ENCODE data around the gene MSX1. TPM values are rescaled to one million over a fixed set of nuclear protein-coding genes. Genes with fewer than 3 reads are reported as not detected.

The MSX1 gene
- total RNA-seq = 10 to 100 TPM in 1 of 6 donors, 1 to 10 TPM in 4, not detected in 1; 1.1 to 16.8 (median 1.8) TPM

- WGBS, 2 donors = 0 to 2% methylated on average over 24 to 38 of the region's 44 CpGs
Observed at GRCh38 chr4:4859325-4859798, at the start of gene MSX1. Gene MSX1, plus strand, starts transcription at chr4:4859665. Its CDS starts 235 bp downstream, at chr4:4859900.

GRCh38 chr4:4810092-4810774 is 49.2 kb upstream of the MSX1 start:
- no peak for DNase-seq
- 81 to 83% methylated on average over 8 of the region's 8 CpGs for WGBS, 2 donors

More at GRCh38 chr4:4859325-4859798, at the start of gene MSX1:
- peaks cover 0 to 7% (median 0%) of the 10 kb centered on the region in 4 donors for H3K36me3 ChIP-seq
- H3K27me3 ChIP-seq = peaks cover 9 to 85% (median 59%) of the 10 kb centered on the region in 4 donors
- H3K9me3 ChIP-seq = no peaks in the 10 kb centered on the region
- peak within 1 kb of the TSS; percentile 57 to 72 (median 70) for H3K4me3 ChIP-seq
- H3K4me1 ChIP-seq = peaks cover 31 to 63% (median 33%) of the 10 kb centered on the region in 4 donors
- TF ChIP-seq CTCF (IDR thresholded peaks at IDR 0.05) = no peak
- TF ChIP-seq POLR2A (IDR thresholded peaks at IDR 0.05) = peak in 2 of 4 donors; percentile 51 to 60
- peak; percentile 32 to 84 for TF ChIP-seq POLR2AphosphoS5 (IDR thresholded peaks at IDR 0.05)
- peak; percentile 79 to 94 for ATAC-seq (ENCODE audit: low FRiP score in 2 of 2)
- H3K27ac ChIP-seq = peak within 1 kb of the TSS; percentile 36 to 83 (median 50)
- peak; percentile 88 to 97 for DNase-seq

DNA sequence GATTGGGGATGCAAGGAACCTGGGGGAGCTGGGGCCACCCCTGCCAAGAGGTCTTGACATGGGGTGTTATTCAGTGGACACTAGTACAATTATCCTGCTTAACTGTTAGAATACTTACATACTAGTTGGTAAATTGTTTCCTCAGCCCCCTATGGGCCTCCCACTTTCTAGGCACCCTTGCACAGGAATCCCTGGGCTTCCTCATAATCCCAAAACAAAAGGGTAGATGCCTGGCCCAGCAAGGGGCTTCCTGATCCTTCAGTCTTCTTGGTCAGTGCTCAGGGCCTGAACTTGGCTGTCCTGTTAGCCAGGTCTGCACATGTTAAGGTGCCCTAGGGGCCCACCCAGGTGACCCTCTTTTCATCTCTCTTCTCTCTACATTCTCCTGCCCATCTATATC is 48.7 kb upstream of the MSX1 start:
- TF ChIP-seq POLR2A (IDR thresholded peaks at IDR 0.05) (no peak), CTCF (IDR thresholded peaks at IDR 0.05) (no peak), POLR2AphosphoS5 (IDR thresholded peaks at IDR 0.05) (no peak)
- Histone ChIP-seq H3K4me3 (no peak overlapping the region), H3K9me3 (peaks cover 0 to 9% (median 0%) of the 10 kb centered on the region in 4 donors), H3K4me1 (no peaks in the 10 kb centered on the region), H3K27me3 (no peaks in the 10 kb centered on the region), H3K27ac (no peak overlapping the region), H3K36me3 (no peaks in the 10 kb centered on the region)
- no peak for DNase-seq
- no peak for ATAC-seq (ENCODE audit: low FRiP score in 2 of 2)

More at GRCh38 chr4:4810092-4810774, 49.2 kb upstream of the MSX1 start:
- Histone ChIP-seq H3K9me3 (peaks cover 0 to 9% (median 0%) of the 10 kb centered on the region in 4 donors), H3K36me3 (no peaks in the 10 kb centered on the region), H3K4me3 (no peak overlapping the region), H3K27me3 (no peaks in the 10 kb centered on the region), H3K27ac (no peak overlapping the region), H3K4me1 (no peaks in the 10 kb centered on the region)
- TF ChIP-seq CTCF (IDR thresholded peaks at IDR 0.05) (no peak), POLR2A (IDR thresholded peaks at IDR 0.05) (no peak), POLR2AphosphoS5 (IDR thresholded peaks at IDR 0.05) (no peak), EP300 (IDR thresholded peaks at IDR 0.05) (no peak)
- no peak for ATAC-seq (ENCODE audit: low FRiP score in 2 of 2)

- Histone ChIP-seq H3K4me1 (no peaks in the 10 kb centered on the region), H3K27me3 (no peaks in the 10 kb centered on the region), H3K9me3 (peaks cover 0 to 9% (median 0%) of the 10 kb centered on the region in 4 donors), H3K36me3 (no peaks in the 10 kb centered on the region), H3K4me3 (no peak overlapping the region), H3K27ac (no peak overlapping the region)
- DNase-seq = no peak
- WGBS, 2 donors = 67 to 68% methylated on average over 4 of the region's 4 CpGs
- no peak for TF ChIP-seq EP300 (IDR thresholded peaks at IDR 0.05)
- no peak for TF ChIP-seq POLR2A (IDR thresholded peaks at IDR 0.05)
- TF ChIP-seq CTCF (IDR thresholded peaks at IDR 0.05) = no peak
- TF ChIP-seq POLR2AphosphoS5 (IDR thresholded peaks at IDR 0.05) = no peak
- ATAC-seq (ENCODE audit: low FRiP score in 2 of 2) = no peak
Observed at GRCh38 chr4:4812145-4812794, 47.2 kb upstream of the MSX1 start.

Measured in upper lobe of left lung (tissue), 6 donors.